ENCODE data around the gene SIAE. TPM values are rescaled to one million over a fixed set of nuclear protein-coding genes. Genes with fewer than 3 reads are reported as not detected.

SIAE gene
- total and polyA plus RNA-seq, 10 of the 15 experiments (the other 5 are each of a cell fraction or from before 2014, with no cell fraction given): 0.93 to 6.9 (median 4.2) TPM

- no peak overlapping the region for H3K27ac ChIP-seq (ENCODE audit: control insufficient read depth, insufficient read depth)
- H3K36me3 ChIP-seq (ENCODE audit: control insufficient read depth in 2 of 2, insufficient read depth in 2 of 2, low read length in 1 of 2): no peaks in the 10 kb centered on the region
- H3K4me2 ChIP-seq (ENCODE audit: control insufficient read depth, insufficient read depth): no peak overlapping the region
- ATAC-seq (no peak), DNase-seq (ENCODE audit: low read depth, low spot score) (no peak), FAIRE-seq (no peak)
- POLR2A ChIA-PET: no interaction called here
- no peaks in the 10 kb centered on the region for H3K4me1 ChIP-seq (ENCODE audit: control insufficient read depth, insufficient read depth, low read length)
- H3K4me3 ChIP-seq: no peak overlapping the region
- WGBS (ENCODE audit: insufficient coverage, insufficient replicate concordance, low lambda C conversion rate, missing lambda C conversion rate): 18% methylated on average over 4 of the region's 4 CpGs
- SMC1A ChIA-PET (ENCODE audit: uncharacterized antibody, unreplicated experiment): interaction anchor here (1.0 to 1.7 kb wide), 2 partner anchors 9 to 38 kb away, joined by 5 read pairs; no protein-coding TSS in a partner anchor
- in situ Hi-C loops (cut with MboI): no loop called here
- peaks cover 0 to 2% of the 10 kb centered on the region in 2 experiments; a peak in 1 of 4 replicates for H3K27me3 ChIP-seq (replicated peaks in 1 of 2; ENCODE audit: control insufficient read depth in 2 of 2, insufficient read depth in 2 of 2, low read length in 1 of 2)
- CTCF ChIA-PET: interaction anchor here (1.2 to 1.7 kb wide), 3 partner anchors 10 to 87 kb away, joined by 3 to 4 read pairs (median 3); no protein-coding TSS in a partner anchor
- no peak for TF ChIP-seq FOS (IDR thresholded peaks at IDR 0.05; ENCODE audit: borderline replicate concordance, extremely low read depth, insufficient read length)
- no peak for TF ChIP-seq ZNF217 (IDR thresholded peaks at IDR 0.05)
- no peak for TF ChIP-seq YBX1 (IDR thresholded peaks at IDR 0.05)
- TF ChIP-seq IRF3 (IDR thresholded peaks at IDR 0.05): no peak
- no peak for TF ChIP-seq CHD4 (IDR thresholded peaks at IDR 0.05)
- no peak for TF ChIP-seq TARDBP (IDR thresholded peaks at IDR 0.05; ENCODE audit: borderline replicate concordance)
- BruUV-seq (replicated peaks): no TSS peak
- H2AFZ ChIP-seq (ENCODE audit: control insufficient read depth, low read depth, low read length): no peak overlapping the region
- RAD21 ChIA-PET (ENCODE audit: unreplicated experiment): no interaction called here
- intact Hi-C loops (cut with micrococcal nuclease; ENCODE audit: unreplicated experiment): no loop called here
- no peaks in the 10 kb centered on the region for H4K20me1 ChIP-seq (ENCODE audit: control insufficient read depth, insufficient read depth)
- no peak overlapping the region for H3K9ac ChIP-seq (ENCODE audit: control insufficient read depth, insufficient read depth, low read length)
- H3K79me2 ChIP-seq (ENCODE audit: control insufficient read depth, insufficient read depth, low read length): no peaks in the 10 kb centered on the region
- no peaks in the 10 kb centered on the region; the same call in 2 of the 3 replicates for H3K9me3 ChIP-seq (replicated peaks; ENCODE audit: control insufficient read depth, insufficient read depth, low read length)
These were observed 34.3 kb upstream of the SIAE start for GRCh38 chr11:124707829-124708228.

GRCh38 chr11:124700028-124700427, 26.5 kb upstream of the SIAE start:
- ChIA-PET SMC1A (ENCODE audit: uncharacterized antibody, unreplicated experiment) (interaction anchor here (1.0 to 1.4 kb wide), 4 partner anchors 11 to 39 kb away, joined by 3 to 4 read pairs (median 3); partner anchors contain the start of genes SIAE and SPA17), RAD21 (ENCODE audit: unreplicated experiment) (no interaction called here), CTCF (interaction anchor here (0.7 to 1.2 kb wide), 3 partner anchors 17 to 1071 kb away, joined by 3 read pairs; no protein-coding TSS in a partner anchor), POLR2A (interaction anchor here (0.6 kb wide), 1 partner anchor 84 kb away, joined by 3 read pairs; no protein-coding TSS in a partner anchor)
- no peak for DNase-seq (ENCODE audit: low read depth, low spot score)
- BruUV-seq (replicated peaks): no TSS peak
- in situ Hi-C loops (cut with MboI) (no loop called here), intact Hi-C loops (cut with micrococcal nuclease; ENCODE audit: unreplicated experiment) (no loop called here)
- no peak for ATAC-seq
- Histone ChIP-seq H3K27ac (ENCODE audit: control insufficient read depth, insufficient read depth) (no peak overlapping the region), H3K9ac (ENCODE audit: control insufficient read depth, insufficient read depth, low read length) (no peak overlapping the region), H3K27me3 (replicated peaks in 1 of 2; ENCODE audit: control insufficient read depth in 2 of 2, insufficient read depth in 2 of 2, low read length in 1 of 2) (no peaks in the 10 kb centered on the region), H3K36me3 (ENCODE audit: control insufficient read depth in 2 of 2, insufficient read depth in 2 of 2, low read length in 1 of 2) (no peaks in the 10 kb centered on the region), H3K79me2 (ENCODE audit: control insufficient read depth, insufficient read depth, low read length) (no peaks in the 10 kb centered on the region), H3K9me3 (replicated peaks; ENCODE audit: control insufficient read depth, insufficient read depth, low read length) (no peaks in the 10 kb centered on the region; the same call in 2 of the 3 replicates), H2AFZ (ENCODE audit: control insufficient read depth, low read depth, low read length) (no peak overlapping the region), H4K20me1 (ENCODE audit: control insufficient read depth, insufficient read depth) (no peaks in the 10 kb centered on the region), H3K4me3 (no peak overlapping the region), H3K4me2 (ENCODE audit: control insufficient read depth, insufficient read depth) (no peak overlapping the region), H3K4me1 (ENCODE audit: control insufficient read depth, insufficient read depth, low read length) (no peaks in the 10 kb centered on the region)
- no peak for FAIRE-seq
- no peak for TF ChIP-seq MLLT1 (IDR thresholded peaks at IDR 0.05)
- TF ChIP-seq SIX5 (IDR thresholded peaks at IDR 0.05; ENCODE audit: low read depth, low read length, severe bottlenecking): no peak
- TF ChIP-seq YY1 (IDR thresholded peaks at IDR 0.05; ENCODE audit: low read depth, low read length): no peak
- TF ChIP-seq IKZF2 (IDR thresholded peaks at IDR 0.05): no peak
- TF ChIP-seq MYC (IDR thresholded peaks at IDR 0.05; ENCODE audit: insufficient read depth, insufficient read length, insufficient replicate concordance, low read length, severe bottlenecking): no peak
- no peak for TF ChIP-seq SP1 (IDR thresholded peaks at IDR 0.05; ENCODE audit: low read depth, low read length)
- TF ChIP-seq ZNF274 (IDR thresholded peaks at IDR 0.05; ENCODE audit: insufficient read depth, insufficient read length): no peak
- TF ChIP-seq CREB1 (IDR thresholded peaks at IDR 0.05; ENCODE audit: low read depth): no peak
- no peak for TF ChIP-seq HSF1 (IDR thresholded peaks at IDR 0.05; ENCODE audit: low read depth, low read length)
- TF ChIP-seq CHD2 (IDR thresholded peaks at IDR 0.05; ENCODE audit: borderline replicate concordance, low read depth, low read length): no peak
